CD4-positive, alpha-beta T cell treated with Interferon gamma for 1 hour (primary cell): Measurements from ENCODE around the gene RADIL.

Experiments used
- DNase-seq: peaks from one replicate; pipeline ENCODE4 v3.0.0-alpha.2; 2020

RADIL gene

DNA sequence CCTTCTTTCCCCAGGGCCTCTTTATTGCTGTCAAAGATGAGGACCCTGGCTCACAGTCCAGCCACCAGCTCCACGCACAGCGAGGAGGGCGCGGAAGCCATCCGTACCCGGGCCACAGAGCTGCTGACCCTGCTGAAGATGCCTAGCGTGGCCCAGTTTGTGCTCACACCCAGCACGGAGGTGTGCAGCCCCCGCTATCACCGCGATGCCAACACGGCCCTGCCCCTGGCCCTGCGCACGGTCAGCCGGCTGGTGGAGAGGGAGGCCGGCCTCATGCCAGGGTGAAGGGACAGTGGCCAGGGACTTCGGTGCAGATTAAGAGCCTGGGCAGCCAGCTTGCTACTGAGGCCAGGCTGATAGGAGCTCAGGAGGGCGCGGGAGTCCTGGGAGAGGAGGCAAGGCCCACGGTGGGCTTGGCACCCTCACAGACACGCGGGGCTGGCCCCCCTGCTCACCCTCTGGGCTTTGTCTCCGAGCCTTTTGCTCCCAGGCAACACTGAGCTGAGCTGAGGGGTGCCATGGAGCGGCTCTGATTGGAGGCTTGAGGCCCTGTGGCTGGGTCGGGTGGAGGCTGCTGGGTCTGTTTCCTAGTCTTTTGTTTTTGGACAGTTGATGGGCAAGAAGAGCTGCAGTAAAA, 92.3 kb downstream of the RADIL start:
- DNase-seq: no peak

DNA sequence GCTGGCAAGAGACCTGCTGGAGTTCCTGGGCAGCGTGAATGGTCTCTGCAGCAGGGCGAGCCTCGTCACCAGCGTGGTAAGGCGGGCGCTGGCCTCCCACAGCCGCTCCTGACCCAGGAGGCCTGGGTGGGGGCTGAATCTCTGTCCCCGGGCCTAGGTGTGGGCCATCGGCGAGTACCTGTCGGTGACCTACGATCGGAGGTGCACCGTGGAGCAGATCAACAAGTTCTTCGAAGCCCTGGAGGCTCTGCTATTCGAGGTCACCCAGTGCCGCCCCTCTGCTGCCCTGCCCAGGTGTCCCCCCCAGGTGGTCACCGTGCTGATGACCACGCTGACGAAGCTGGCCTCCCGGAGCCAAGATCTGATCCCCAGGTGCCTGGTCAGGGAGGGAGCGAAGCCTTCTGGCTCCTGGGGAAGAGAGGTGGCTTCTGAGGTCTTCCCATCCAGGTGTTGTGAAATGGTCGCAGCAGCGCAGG, 93.0 kb downstream of the RADIL start:
- DNase-seq: no peak

DNA sequence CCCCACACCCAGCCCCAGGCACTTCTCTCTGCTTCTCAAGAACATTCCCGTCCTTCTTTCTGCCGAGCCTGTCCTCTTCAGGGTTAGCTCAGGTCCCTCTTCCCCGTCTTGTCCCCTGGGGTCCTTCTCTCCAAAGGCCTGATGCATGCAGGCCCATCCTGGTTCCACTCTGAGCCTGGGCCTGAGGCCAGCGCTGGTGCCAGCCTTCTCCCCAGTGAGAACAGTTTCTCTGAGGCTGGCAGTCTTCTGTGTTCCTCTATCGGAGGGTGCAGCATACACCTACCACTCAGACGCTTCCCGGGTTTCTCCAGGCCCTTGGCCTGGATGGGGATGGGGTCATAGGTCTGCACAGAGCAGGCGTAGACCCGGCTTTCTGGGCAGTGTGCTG, 93.4 kb downstream of the RADIL start:
- no peak for DNase-seq

DNA sequence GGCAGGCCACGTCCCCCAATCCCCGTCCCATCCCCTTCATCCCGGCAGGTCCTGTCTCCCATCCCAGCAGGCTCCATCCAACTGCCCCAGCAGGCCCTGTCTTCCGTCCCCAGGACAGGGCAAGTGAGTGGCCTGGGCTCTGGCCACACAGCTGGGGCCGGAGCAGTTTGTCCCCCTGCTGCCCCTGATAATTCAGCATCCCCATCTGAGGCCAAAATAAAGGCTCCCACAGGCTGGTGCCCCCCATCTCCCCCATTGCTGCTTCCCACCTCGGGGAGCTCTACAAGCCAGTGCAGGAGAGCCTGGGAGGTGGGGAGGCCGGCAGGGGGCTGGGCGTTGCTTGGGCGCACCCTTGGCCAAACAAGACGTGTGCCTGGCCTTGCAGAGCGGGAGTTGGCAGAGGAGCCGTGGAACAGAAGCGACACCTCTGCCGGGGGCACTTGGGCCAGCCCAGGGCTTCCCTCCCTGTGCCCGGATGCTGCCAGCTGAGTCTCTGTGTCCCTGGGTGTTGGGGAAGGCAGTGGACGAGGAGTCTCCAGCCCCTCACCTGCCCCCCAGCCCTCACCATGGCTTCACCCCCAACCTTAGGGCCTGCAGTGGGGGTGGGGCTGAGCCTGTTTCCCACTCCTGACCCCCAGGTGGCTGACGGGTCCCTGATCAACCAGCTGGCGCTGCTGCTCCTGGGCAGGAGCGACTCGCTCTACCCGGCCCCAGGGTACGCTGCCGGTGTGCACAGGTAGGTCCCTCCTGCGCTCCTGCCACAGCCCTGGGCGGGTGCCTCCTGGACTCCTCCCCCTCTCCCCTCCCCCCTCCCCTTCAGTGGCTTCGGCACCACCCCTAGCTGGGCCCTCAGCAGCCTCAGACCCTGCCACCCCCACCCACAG, 94.1 kb downstream of the RADIL start:
- no peak for DNase-seq

DNA sequence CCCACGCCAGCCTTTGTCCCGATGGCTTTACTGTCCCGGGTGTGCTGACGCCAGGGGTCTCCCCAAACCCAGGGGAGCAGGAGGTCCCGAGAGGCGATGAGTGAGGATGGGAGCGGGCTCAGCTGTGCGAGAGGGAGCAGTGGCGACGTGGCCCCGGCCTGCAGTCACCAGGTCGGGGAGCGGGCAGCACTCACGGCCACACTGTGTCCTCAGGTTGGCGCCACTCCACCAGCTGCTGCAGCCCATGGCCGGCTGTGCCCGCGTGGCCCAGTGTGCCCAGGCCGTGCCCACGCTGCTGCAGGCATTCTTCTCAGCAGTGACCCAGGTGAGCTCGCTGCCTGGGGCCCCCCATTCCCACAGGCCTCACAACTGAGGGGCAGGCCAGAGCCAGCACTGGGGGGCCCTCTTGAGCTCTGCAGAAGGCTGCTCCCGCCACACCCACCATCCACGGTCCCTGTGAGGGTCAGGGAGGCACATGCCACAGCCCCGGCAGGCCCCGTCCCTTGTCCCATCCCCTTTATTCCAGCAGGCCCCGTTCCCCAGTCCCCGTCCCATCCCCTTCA, 94.8 kb downstream of the RADIL start:
- DNase-seq: no peak

DNA sequence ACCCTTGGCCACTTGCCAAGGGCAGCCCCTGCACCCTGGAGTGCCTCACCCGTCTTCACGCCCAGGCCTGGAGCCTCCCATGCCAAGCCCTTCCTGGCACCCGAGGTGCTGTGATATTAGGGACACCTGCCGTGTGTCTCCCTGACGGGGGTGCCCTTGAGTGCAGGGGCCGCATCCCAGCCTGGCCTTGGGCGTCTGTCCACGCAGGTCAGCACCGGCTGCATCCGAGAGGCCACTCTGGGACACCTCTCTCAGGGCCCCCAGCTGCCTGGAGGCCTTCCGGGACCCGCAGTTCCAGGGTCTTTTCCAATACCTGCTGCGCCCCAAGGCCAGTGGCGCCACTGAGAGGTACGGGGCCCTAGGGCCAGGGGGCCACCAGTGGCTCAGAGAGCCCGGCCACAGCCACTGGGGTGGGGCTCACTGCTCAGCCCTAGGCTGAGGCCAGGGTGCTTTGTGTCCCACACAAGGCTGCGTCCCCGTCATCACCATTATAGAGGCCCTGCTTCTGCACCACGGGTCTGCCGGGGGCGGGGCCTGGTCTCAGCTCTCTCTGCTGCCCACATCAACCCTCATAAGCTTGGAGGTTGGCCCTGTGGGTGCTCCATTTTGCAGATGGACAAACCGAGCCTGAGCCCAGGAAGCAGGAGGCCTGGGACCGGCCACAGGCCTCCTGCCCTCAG, 95.4 kb downstream of the RADIL start:
- no peak for DNase-seq

DNA sequence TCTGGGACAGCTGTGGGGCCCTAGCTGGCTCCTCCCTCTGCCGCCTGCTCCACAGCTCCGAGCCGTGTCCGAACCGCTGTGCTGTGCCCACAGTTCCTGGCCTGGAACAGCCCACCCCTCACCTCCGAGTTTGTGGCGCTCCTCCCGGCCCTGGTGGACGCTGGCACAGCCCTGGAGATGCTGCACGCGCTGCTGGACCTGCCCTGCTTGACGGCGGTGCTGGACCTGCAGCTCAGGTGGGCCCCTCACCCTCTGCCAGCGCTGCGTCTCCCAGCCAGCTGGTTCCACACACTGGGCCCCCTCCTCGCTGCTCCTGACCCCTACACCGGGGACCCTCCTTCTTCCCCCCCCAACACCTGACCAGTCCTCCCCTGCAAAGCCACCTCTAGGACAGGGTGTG, 96.0 kb downstream of the RADIL start:
- no peak for DNase-seq

DNA sequence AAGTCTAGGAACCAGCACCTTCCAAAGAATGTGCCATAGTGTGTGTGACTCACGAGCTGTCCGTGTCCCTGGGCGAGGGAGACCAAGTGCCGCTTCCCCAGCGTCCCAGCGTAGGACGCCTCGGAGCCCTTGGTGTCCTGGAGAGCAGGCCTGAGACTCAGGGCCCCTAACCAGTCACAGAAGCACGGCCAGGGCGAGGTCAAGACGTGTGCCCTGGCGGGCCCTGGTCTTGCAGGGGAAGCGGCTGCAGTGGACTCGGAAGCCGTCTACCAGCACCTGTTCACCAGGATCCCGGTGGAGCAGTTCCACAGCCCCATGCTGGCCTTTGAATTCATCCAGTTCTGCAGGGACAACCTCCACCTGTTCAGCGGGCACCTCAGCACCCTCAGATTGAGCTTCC, 97.5 kb downstream of the RADIL start:
- DNase-seq: no peak

DNA sequence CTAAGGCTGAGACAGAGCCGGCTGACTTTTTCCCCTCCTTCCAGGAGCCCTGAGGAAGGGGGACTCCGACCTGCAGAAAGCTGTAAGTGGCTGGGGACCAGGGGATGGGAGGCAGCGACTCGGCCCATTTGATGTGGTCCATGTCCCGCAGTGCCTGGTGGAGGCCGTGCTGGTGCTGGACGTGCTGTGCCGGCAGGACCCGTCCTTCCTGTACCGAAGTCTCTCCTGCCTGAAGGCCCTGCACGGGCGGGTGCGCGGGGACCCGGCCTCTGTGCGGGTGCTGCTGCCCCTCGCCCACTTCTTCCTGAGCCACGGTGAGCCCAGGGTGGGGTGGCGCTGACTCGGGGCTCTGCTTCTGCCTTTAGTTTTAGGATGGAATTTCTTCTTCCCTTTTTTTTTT, 98.1 kb downstream of the RADIL start:
- no peak for DNase-seq

DNA sequence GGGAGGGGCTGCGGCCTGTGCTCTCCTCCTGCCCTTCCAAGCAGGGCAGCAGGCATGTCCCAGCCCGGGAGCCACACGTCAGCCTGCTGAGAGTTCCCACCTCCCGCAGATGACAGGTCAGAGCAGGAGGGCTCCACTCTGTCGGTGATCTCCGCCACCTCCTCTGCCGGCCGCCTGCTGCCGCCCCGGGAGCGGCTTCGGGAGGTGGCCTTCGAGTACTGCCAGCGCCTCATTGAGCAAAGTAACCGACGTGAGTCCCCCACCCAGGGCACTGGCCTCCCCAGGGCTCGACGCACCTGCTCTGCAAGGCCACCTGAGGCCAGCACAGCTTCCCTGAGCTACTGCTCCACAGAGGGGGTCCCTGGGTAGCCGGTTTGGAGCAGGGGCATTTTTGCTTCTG, 98.7 kb downstream of the RADIL start:
- no peak for DNase-seq

DNA sequence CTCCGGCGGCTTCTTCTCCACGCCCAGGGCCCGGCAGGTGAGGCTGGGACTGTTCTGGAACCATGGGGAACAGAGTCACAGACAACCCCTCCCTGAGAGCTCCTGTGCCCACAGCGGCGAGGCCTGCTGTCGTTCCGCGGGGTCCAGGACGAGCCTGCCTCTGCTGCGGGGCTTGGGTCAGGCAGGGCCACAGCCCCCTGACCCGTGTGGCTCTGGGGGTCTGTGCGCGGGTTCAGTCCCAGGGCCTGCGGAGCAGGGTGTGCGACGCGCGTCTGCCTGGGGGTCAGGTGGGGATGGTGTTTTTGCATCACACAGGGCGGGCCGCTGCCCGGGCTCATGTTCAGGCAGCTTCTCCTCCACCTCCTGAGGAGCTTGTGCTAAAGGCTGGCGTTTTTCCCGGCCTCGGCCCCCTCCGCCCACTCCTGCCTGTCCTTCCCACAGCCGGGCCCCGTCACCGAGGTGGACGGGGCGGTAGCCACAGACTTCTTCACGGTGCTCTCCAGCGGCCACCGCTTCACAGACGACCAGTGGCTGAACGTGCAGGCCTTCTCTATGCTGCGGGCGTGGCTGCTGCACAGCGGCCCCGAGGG, 99.7 kb downstream of the RADIL start:
- DNase-seq: no peak

DNA sequence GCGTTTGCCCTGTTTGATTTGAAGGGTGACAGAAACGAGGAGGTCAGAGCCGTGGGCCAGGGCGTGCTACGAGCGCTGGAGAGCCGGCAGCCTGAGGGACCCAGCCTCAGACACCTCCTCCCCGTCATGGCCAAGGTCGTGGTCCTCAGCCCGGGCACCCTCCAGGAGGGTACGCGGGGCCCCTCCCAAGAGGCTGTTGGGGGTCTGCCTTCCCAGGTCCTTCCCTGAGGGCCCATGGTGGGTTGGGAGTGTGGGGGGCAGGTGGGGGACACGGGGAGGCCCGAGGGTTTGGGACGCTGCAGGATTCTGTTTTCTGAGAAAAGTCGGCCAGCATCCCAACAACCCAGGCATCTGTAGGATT, 100.2 kb downstream of the RADIL start:
- DNase-seq: no peak

DNA sequence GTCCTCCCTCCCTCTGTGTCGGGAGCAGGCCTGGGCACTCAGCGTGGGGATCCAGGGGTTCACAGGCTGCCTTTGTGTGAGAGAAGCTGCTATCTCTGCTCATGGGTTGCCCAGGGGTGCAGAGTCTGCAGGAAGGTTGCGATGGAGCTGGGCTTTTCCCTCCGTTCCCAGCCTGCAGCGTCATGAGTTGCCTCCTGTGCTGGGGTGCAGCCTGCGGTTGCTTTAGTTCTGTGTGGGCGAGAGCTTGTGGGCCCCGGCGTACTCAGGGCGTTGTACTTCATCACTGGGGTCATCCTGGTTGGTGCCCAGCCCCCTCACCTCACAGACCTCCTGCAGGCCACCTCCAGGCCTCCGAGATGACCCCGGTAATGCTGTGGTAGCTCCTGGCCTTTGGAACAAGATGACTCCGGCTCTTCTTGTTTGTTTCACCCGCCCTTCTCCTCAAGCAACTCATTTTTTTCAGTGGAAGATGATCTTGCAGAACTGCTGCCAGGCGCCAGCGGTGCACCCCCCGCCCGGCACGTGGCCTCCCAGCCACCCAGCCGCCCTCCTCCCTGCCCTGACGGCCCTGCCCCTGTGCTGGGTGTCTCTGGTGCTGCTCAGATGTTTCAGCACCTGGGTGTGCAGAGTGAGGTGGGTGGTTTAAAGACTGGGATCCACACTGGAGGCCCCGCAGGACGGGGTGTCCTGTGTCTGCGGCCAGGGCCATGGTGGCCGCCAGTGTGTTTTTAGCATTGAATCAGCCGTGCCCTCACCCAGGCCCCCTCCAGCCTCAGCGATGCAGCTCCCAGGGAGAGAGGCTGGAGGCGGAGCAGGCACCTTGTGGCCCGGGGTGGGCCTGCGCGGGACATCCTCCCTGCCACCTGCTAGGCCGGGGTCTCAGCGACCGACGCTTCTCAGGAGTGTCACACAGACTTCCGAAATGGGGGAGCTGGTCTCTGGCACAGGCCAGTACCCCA, 100.9 kb downstream of the RADIL start:
- no peak for DNase-seq

DNA sequence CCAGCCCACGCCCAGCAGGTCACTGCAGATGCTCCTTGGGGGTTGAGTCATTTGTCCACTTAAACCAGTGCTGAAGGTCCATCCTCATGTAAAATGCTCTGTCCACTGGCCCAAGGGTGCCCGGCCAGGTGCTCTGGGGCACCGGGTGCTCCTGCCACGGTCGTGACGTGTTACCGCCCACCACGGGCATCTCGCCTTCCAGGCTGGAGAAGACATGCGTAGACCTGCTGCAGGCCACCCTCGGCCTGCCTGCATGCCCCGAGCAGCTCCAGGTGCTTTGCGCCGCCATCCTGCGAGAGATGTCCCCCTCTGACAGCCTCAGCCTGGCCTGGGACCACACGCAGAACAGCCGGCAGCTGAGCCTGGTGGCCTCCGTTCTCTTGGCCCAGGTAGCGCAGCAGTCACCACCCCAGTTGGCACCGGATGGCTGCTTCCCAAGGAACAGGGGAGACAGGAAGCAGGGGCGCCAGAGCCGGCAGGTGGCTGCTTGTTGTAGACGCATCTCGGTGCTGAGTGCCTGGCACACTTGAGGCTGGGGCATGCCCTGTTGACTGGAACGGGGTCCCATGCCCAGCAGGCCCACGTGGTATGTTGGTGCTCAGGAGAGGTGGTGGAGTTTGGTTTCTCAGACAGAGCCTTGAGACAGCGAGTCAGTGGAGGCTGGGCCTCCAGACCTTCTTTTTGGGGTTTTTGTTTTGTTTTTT, 102.0 kb downstream of the RADIL start:
- DNase-seq: no peak

DNA sequence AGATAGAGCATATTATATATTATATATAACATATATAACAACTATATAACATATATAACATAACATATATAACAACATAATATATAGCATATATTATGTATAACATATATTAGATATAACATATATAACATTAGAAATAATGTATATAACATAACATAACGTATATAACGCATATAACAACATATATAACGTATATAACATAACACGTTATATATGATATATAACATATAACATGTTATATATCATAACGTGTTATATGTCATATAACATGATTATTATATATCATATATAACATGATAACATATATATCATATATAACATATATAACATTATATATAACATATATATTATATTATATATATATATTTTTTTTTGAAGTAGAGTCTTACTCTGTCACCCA, 104.4 kb downstream of the RADIL start:
- DNase-seq: no peak

DNA sequence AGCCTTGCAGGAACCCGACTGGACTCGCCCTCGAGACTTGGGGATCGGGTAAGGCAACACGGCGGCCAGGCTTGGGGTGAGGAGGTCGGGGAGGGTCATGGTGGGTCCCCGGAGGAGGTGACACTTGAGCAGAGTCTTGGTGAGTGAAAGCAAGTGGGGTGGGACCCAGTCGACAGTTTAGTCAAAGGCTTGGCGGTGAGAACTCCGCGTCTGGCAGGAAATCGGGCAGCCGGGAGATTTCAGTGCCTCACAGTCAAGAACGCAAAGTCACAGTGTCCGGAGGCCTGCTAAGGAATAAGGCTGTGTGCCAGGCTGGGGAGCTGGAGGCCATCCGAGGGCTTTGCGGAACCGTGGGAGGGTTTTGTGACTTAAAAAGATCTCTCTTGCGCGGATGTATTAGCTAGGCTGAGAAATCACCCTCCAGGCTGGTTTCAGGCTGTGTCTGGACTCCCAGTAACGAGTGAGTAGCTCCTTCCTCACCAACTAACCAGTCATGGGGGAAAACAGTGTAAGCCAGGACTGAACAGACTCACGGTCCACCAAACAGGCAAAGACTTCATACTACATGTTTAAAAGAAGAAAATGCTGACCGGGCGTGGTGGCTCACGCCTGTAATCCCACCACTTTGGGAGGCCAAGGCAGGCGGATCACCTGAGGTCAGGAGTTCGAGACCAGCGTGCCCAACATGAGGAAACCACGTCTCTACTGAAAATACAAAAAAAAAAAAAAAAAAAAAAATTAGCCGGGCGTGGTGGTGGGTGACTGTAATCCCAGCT, 107.5 kb downstream of the RADIL start:
- peak; percentile 38 for DNase-seq

DNA sequence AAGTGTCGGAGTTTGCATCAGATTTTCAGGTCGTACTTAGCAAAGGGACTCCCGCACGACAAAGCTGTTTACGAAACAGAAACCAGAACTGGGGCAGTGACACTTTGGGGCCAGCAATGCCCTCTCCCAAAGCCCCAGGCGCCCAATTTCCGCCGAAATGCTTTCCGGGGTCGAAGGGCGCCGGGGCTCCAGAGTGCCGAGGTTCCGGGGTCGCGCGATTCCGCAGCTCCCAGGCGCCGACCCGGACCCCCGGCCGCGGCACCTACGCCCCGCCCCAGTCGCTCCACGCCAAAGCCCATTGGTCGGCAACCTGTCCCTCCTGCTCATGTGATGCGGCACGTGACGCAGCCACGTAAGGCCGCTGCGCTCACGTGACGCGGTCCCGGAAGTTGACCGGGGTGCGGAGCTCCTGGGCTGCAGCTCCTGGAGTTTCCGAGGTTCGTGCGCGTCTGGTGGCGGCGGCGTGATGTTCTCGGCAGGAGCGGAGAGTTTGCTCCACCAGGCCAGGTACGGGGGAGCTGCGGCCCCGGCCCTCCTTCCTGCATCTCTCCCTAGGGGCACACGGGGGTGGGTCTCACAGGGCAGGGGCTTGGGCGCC, 108.2 kb downstream of the RADIL start, which contains the start of gene AP5Z1:
Gene AP5Z1 (plus strand): TSS at position 374 of the 598 bp plus-strand sequence. CDS start 93 bp downstream, at position 467.
- peak; percentile 95 for DNase-seq

DNA sequence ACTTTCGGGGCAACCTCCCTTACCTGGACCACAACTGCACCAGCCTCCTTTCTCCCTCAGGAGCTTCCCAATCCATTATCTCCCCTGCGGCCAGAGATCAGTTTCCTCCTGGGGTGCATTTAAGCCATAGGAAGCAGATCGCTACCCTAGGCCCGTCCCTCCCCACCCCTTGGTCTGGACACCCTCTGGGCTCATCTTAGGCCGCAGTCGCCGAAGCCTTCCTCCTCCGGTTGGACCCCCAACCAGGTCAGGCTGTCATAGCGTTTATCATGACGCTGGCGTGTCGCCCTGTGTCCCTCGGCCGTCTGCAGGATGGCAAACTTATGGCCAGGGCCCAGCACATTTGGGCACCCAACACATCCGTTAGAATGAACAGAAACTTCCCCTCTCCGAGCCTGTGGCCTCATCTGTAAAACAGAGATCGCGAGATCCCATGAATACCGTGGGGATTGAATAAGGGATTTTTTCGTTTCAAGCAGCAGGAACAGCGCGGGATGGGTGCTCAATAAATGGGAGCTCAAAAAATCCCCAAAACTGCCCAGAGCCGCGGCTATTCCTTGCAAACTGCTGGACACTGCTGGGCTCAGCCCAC, 108.8 kb downstream of the RADIL start:
- DNase-seq: peak; percentile 40

DNA sequence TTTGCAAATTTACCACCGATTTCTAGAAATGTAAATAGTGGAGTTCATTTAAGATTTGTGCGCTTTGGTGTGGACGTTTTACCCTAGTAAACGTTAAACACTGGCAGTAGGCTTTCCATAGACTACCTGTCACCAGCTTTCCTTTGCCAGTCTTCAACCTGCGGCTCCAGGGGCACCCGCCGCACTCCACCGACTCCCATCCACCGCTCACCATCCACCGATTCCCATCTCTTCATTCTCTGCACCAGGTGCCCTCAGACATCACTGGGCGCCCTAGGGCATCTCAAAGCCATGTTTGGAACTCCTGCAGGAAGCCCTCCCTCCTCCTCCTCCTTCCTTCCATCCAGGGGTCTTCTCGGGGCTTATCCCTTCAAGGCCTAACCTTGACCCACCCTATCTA, 109.5 kb downstream of the RADIL start:
- no peak for DNase-seq

DNA sequence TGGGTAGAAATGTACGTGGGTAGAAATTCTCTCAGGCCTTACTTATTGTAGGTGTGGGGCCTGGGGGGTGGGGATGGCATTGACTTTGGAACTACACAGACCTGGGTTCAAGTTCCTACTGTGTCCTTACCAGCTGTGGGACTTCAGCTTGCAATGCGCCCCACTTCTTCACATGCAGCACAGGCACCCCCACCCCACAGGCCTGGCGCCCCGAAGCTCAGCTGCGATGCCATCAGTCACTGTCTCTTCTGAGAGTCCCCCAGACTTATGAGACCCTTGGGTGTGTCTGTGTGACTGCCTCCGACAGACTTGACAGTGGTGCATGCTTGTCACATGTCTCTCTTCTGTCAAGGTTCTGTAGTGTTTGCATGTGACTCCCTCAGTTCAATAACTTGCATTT, 111.2 kb downstream of the RADIL start:
- no peak for DNase-seq
